ENCODE data around the gene PFDN4. TPM values are rescaled to one million over a fixed set of nuclear protein-coding genes. Genes with fewer than 3 reads are reported as not detected.

PFDN4 gene, protein sequence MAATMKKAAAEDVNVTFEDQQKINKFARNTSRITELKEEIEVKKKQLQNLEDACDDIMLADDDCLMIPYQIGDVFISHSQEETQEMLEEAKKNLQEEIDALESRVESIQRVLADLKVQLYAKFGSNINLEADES
- total RNA-seq (2022) = 61.8 TPM in 2 replicates
- Bru-seq, nascent RNA = percentile 91 among the genes with signal in this experiment
- BruChase-seq, experiment 1, labeled RNA remaining after a 6-hour chase = percentile 88 among the genes with signal in this experiment
- BruChase-seq, experiment 2, labeled RNA remaining after a 2-hour chase = percentile 85 among the genes with signal in this experiment
- long read RNA-seq, transcript PFDN4-201 (4 exons, 1,462 nt) = major isoform, 341 of 371 reads
- long read RNA-seq, partial matches to known transcripts = 18 of 371 reads
- long read RNA-seq, other reads (novel, unspliced or antisense) = 12 of 371 reads

DNA sequence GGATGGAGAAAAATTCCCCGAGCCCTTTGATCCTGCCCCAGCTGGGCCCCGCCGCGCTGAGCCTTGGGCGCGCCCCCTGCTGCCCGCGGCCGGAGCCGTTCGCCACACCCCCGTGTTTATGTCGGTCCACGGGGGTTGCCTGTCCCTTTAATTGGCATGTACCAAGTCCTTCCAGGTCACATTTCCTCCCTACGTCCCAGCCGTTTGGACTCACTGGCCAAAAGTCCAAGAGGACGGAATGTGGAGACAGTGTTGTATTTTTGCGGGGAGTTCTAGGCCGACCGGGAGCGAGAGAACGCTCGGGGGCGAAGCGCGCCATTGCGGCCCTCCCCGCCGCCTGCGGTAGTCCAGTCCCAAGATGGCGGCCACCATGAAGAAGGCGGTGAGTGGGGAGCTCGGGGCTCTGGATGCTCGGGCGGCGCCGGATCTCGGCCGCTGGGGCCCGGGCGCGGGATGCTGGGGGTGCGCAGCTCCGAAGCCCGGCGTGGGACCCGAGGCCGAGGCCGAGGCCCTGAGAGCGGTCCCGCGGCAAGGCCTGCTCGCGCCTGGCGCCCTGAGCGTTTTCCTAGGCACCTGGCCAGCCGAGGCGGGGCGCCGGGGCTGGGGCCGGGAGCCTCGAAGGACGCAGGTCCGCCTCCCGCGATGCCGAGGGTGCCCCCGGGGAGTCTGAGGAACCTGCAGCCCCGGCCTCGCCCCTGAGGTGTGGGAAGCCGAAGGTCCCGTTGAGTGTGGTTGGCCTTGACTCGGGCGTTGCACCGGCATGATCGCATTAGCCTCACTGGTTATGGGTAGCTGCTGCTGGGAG is at the start of gene PFDN4:
PFDN4 (plus strand) TSS at position 345 of the 805 bp plus-strand sequence; CDS start at position 359, 14 bp downstream.
- peaks cover 18% of the 10 kb centered on the region for H3K4me1 Mint-ChIP-seq (ENCODE audit: low read depth, unreplicated experiment)
- H3K27ac Mint-ChIP-seq (ENCODE audit: unreplicated experiment) = peak within 1 kb of the TSS; percentile 99
- H3K9me3 Mint-ChIP-seq (ENCODE audit: low read depth, unreplicated experiment) = no peaks in the 10 kb centered on the region
- TF ChIP-seq, protein P1, sequence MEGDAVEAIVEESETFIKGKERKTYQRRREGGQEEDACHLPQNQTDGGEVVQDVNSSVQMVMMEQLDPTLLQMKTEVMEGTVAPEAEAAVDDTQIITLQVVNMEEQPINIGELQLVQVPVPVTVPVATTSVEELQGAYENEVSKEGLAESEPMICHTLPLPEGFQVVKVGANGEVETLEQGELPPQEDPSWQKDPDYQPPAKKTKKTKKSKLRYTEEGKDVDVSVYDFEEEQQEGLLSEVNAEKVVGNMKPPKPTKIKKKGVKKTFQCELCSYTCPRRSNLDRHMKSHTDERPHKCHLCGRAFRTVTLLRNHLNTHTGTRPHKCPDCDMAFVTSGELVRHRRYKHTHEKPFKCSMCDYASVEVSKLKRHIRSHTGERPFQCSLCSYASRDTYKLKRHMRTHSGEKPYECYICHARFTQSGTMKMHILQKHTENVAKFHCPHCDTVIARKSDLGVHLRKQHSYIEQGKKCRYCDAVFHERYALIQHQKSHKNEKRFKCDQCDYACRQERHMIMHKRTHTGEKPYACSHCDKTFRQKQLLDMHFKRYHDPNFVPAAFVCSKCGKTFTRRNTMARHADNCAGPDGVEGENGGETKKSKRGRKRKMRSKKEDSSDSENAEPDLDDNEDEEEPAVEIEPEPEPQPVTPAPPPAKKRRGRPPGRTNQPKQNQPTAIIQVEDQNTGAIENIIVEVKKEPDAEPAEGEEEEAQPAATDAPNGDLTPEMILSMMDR (IDR thresholded peaks at IDR 0.05; ENCODE audit: unreplicated experiment) = peak; percentile 94
- peaks cover 15% of the 10 kb centered on the region for H3K36me3 Mint-ChIP-seq (ENCODE audit: insufficient read depth, unreplicated experiment)
- no peaks in the 10 kb centered on the region for H3K27me3 Mint-ChIP-seq (ENCODE audit: unreplicated experiment)
- intact Hi-C loops (cut with micrococcal nuclease; ENCODE audit: unreplicated experiment) = no loop called here
- CTCF ChIA-PET = interaction anchor here (0.5 to 2.3 kb wide), 15 partner anchors 9 to 695 kb away, joined by 3 to 11 read pairs (median 4); no protein-coding TSS in a partner anchor
- peak; percentile 97 for DNase-seq
- BruUV-seq (replicated peaks) = no TSS peak
- peak within 1 kb of the TSS; percentile 69 for H3K4me3 Mint-ChIP-seq (ENCODE audit: low read depth, unreplicated experiment)

DNA sequence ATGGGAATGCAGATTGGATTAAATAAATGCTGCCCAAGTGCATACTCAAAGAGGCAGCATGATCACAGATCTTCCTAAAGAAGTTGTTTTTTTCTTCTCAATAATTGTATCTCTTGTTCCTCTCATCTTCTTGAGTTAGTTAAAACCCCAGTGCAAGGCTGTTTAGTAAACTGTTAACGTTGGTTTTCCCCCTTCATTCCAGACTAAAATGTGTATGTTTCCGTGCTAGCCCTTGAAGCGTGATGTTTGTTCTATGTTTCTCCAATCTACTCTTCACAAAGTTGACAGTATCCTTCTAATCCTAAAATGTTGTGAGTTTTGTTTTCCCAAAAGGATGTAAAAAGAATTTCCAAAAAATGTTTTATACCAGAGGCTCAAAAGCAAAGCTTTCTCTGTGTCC is 49.7 kb upstream of the PFDN4 start:
- Mint-ChIP-seq H3K27ac (ENCODE audit: unreplicated experiment) (peak overlapping the region; percentile 1), H3K9me3 (ENCODE audit: low read depth, unreplicated experiment) (no peaks in the 10 kb centered on the region), H3K27me3 (ENCODE audit: unreplicated experiment) (no peaks in the 10 kb centered on the region), H3K36me3 (ENCODE audit: insufficient read depth, unreplicated experiment) (peaks cover 97% of the 10 kb centered on the region), H3K4me3 (ENCODE audit: low read depth, unreplicated experiment) (no peak overlapping the region), H3K4me1 (ENCODE audit: low read depth, unreplicated experiment) (peaks cover 56% of the 10 kb centered on the region)
- CTCF ChIA-PET = no interaction called here
- intact Hi-C loops (cut with micrococcal nuclease; ENCODE audit: unreplicated experiment) = no loop called here
- BruUV-seq (replicated peaks) = no TSS peak
- DNase-seq = no peak
- TF ChIP-seq, protein P1 (IDR thresholded peaks at IDR 0.05; ENCODE audit: unreplicated experiment) = no peak

DNA sequence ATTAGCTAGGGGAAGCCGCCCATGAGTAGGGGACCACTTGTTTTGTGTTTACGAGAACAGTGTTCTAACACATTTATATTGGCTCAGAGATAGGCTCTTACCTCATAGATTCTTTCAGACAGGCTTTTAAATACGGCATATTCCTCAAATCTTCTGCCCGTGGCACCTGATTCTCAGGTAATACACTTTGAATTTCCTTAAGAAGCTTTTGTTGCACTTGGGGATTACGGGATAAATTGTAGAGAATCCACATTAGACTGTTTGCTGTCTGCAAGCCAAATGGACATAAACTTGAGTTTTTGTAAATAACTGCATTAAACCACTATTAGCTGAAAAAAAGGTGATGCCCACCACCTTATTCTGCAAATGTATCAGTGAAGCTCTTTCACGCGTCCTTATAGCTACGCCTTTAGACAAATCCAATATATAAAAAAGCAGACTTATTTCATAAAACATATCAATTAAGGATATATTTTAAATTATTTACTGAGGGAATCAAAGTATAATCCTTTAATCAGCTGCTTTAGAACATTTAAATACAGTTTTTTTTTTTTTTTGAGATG is 49.0 kb upstream of the PFDN4 start:
- BruUV-seq (replicated peaks) = no TSS peak
- CTCF ChIA-PET = interaction anchor here (0.7 kb wide), 1 partner anchor 707 kb away, joined by 4 read pairs; no protein-coding TSS in a partner anchor
- Mint-ChIP-seq H3K4me1 (ENCODE audit: low read depth, unreplicated experiment) (peaks cover 57% of the 10 kb centered on the region), H3K4me3 (ENCODE audit: low read depth, unreplicated experiment) (no peak overlapping the region), H3K36me3 (ENCODE audit: insufficient read depth, unreplicated experiment) (peaks cover 99% of the 10 kb centered on the region), H3K27me3 (ENCODE audit: unreplicated experiment) (no peaks in the 10 kb centered on the region), H3K9me3 (ENCODE audit: low read depth, unreplicated experiment) (no peaks in the 10 kb centered on the region), H3K27ac (ENCODE audit: unreplicated experiment) (peak overlapping the region; percentile 1)
- TF ChIP-seq, protein P1 (IDR thresholded peaks at IDR 0.05; ENCODE audit: unreplicated experiment) = no peak
- intact Hi-C loops (cut with micrococcal nuclease; ENCODE audit: unreplicated experiment) = no loop called here
- no peak for DNase-seq
